Activated CD8-positive, alpha-beta T cell treated with anti-CD3 and anti-CD28 coated beads for 36 hours (primary cell): Measurements from ENCODE around the gene RGPD3. TPM values are rescaled to one million over a fixed set of nuclear protein-coding genes. Genes with fewer than 3 reads are reported as not detected.

Source experiments
- ATAC-seq: fragments of 200-7000 bp; cut with Tn5 transposase; one replicate; pipeline ENCODE4 v1.10.0; 2021; ENCODE audit warnings: mild to moderate bottlenecking, moderate library complexity
- CTCF ChIA-PET: fragments of 350-600 bp; sonication (Branson Sonifier 250); formaldehyde crosslinking; loops from one replicate; lab custom pipeline; 2021; ENCODE audit warnings: antibody characterized with exemption; lab: Charles Lee
- POLR2A ChIA-PET: fragments of 350-600 bp; sonication (Branson Sonifier 250); formaldehyde crosslinking; loops from one replicate; lab custom pipeline; 2021; ENCODE audit warnings: antibody characterized with exemption; lab: Charles Lee
- DNase-seq: peaks from one replicate; pipeline ENCODE4 v3.0.0-alpha.2; 2020
- H3K27ac Mint-ChIP-seq: one replicate; pipeline ENCODE4 v1.8.0; 2021; ENCODE audit warnings: mild to moderate bottlenecking, mixed read lengths
- H3K27me3 Mint-ChIP-seq: one replicate; pipeline ENCODE4 v1.8.0; 2021; ENCODE audit warnings: mixed read lengths
- H3K36me3 Mint-ChIP-seq: one replicate; pipeline ENCODE4 v1.8.0; 2021; ENCODE audit warnings: low read depth, mixed read lengths
- H3K4me1 Mint-ChIP-seq: one replicate; pipeline ENCODE4 v1.8.0; 2021; ENCODE audit warnings: low read depth, mixed read lengths
- H3K4me3 Mint-ChIP-seq: one replicate; pipeline ENCODE4 v1.8.0; 2021; ENCODE audit warnings: mild to moderate bottlenecking, moderate library complexity, mixed read lengths
- H3K9me3 Mint-ChIP-seq: one replicate; pipeline ENCODE4 v1.8.0; 2021; ENCODE audit warnings: mixed read lengths
- CTCF ChIP-seq: fragments of 200-600 bp; IDR thresholded peaks from one replicate; pipeline ENCODE4 v1.8.0; 2022; ENCODE audit warnings: antibody characterized with exemption, mild to moderate bottlenecking
- intact Hi-C: fragments of 100-400 bp; cut with micrococcal nuclease; formaldehyde crosslinking; loops from one replicate; pipeline ENCODE4 v1.10.0; 2022
- total RNA-seq, 2 experiments: library from RNA; stranded (reverse); gene quantifications; one replicate each; pipeline ENCODE4 v1.2.3, GENCODE V29; 2021

The RGPD3 gene
- total RNA-seq, 2 experiments from 2014 or later, result 0.20 to 0.34 TPM

- Mint-ChIP-seq H3K27me3 (peaks cover 5% of the 10 kb centered on the region), H3K27ac (no peak overlapping the region), H3K9me3 (no peaks in the 10 kb centered on the region), H3K4me1 (peaks cover 2% of the 10 kb centered on the region), H3K4me3 (no peak overlapping the region), H3K36me3 (no peaks in the 10 kb centered on the region)
- ATAC-seq, result no peak
- CTCF ChIA-PET, result no interaction called here
- POLR2A ChIA-PET, result no interaction called here
- intact Hi-C loops, result loop anchor here (10.0 kb wide), 1 partner anchor 254 kb away; no protein-coding TSS in a partner anchor
- TF ChIP-seq CTCF, result no peak
- DNase-seq, result no peak
Measured at GRCh38 chr2:106358521-106358920, 109.7 kb downstream of the RGPD3 start.

DNA sequence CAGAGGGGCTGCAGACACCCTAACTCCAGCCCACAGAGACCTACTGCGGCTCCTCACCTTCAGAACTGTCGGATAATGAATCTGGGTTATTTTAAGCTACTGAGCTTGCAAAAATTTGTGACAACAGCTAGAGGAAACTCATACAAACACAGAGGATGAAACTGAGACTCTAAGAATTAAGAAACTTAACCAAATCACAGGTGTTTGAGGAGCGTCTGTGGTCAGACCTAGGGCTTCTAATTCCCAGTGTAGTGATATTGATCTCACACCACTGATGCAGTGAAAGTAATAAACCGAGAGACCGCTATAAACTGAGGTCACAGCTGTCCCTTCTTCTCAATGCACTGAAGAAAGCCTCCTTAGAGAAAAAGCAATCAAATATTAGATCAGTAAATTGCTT lies 110.1 kb downstream of the RGPD3 start:
- POLR2A ChIA-PET, result interaction anchor here (0.7 kb wide), 1 partner anchor 1002 kb away, joined by 3 read pairs; no protein-coding TSS in a partner anchor
- H3K27me3 Mint-ChIP-seq, result peaks cover 5% of the 10 kb centered on the region
- DNase-seq (peak; percentile 3), ATAC-seq (no peak)
- no peak overlapping the region for H3K4me3 Mint-ChIP-seq
- H3K36me3 Mint-ChIP-seq, result no peaks in the 10 kb centered on the region
- CTCF ChIA-PET, result no interaction called here
- intact Hi-C loops, result loop anchor here (10.0 kb wide), 1 partner anchor 253 kb away; no protein-coding TSS in a partner anchor
- H3K4me1 Mint-ChIP-seq, result no peaks in the 10 kb centered on the region
- TF ChIP-seq CTCF, result no peak
- H3K9me3 Mint-ChIP-seq, result no peaks in the 10 kb centered on the region
- no peak overlapping the region for H3K27ac Mint-ChIP-seq

GRCh38 chr2:106356291-106356690 lies 111.9 kb downstream of the RGPD3 start:
- Mint-ChIP-seq H3K9me3 (no peaks in the 10 kb centered on the region), H3K4me1 (no peaks in the 10 kb centered on the region), H3K27ac (no peak overlapping the region), H3K36me3 (no peaks in the 10 kb centered on the region), H3K4me3 (no peak overlapping the region), H3K27me3 (peaks cover 5% of the 10 kb centered on the region)
- CTCF ChIA-PET, result interaction anchor here (1.4 kb wide), 1 partner anchor 8 kb away, joined by 4 read pairs; no protein-coding TSS in a partner anchor
- ATAC-seq, result no peak
- DNase-seq, result no peak
- no peak for TF ChIP-seq CTCF
- POLR2A ChIA-PET, result no interaction called here
- intact Hi-C loops, result loop anchor here (10.0 kb wide), 1 partner anchor 251 kb away; no protein-coding TSS in a partner anchor

GRCh38 chr2:106353676-106354075 lies 114.5 kb downstream of the RGPD3 start:
- ATAC-seq (no peak), DNase-seq (no peak)
- ChIA-PET CTCF (no interaction called here), POLR2A (no interaction called here)
- H3K27ac Mint-ChIP-seq, result no peak overlapping the region
- intact Hi-C loops, result loop anchor here (10.0 kb wide), 1 partner anchor 249 kb away; no protein-coding TSS in a partner anchor
- H3K9me3 Mint-ChIP-seq, result no peaks in the 10 kb centered on the region
- no peaks in the 10 kb centered on the region for H3K36me3 Mint-ChIP-seq
- no peak for TF ChIP-seq CTCF
- H3K4me3 Mint-ChIP-seq, result no peak overlapping the region
- no peaks in the 10 kb centered on the region for H3K4me1 Mint-ChIP-seq
- H3K27me3 Mint-ChIP-seq, result peaks cover 2% of the 10 kb centered on the region

DNA sequence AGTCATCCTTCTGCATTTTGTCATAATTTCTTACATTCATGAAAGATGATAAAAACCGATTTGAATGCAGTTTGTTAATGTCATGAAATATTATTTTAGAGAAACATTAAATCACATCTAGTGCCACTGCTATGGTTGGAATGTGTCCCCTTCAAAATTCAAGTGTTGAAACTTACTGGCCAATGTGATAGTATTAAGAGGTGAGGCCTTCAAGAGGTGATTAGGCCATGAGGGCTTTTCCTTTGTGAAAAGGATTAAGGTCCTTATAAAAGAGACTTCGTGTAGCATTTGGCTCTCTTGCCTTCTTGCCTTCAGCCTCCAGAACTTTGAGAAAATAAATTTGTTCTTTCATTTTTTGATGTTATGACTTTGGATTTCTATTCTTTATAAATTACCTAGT lies 117.2 kb downstream of the RGPD3 start:
- CTCF ChIA-PET, result no interaction called here

More for the DNA sequence above, 117.2 kb downstream of the RGPD3 start:
- peaks cover 2% of the 10 kb centered on the region for H3K27me3 Mint-ChIP-seq
- DNase-seq (no peak), ATAC-seq (no peak)
- H3K27ac Mint-ChIP-seq, result no peak overlapping the region
- H3K36me3 Mint-ChIP-seq, result no peaks in the 10 kb centered on the region
- H3K4me1 Mint-ChIP-seq, result no peaks in the 10 kb centered on the region
- POLR2A ChIA-PET, result no interaction called here
- no peak for TF ChIP-seq CTCF
- H3K9me3 Mint-ChIP-seq, result no peaks in the 10 kb centered on the region
- intact Hi-C loops, result loop anchor here (10.0 kb wide), 1 partner anchor 246 kb away; no protein-coding TSS in a partner anchor
- no peak overlapping the region for H3K4me3 Mint-ChIP-seq
